ENCODE data around the gene RPS6KA2.
A peak's percentile ranks its signal among the peaks of the same experiment; 100 is the strongest.
"Not testable (repeated sequence)": the region's sequence is repeated elsewhere in the genome, so short reads cannot be mapped to it uniquely, and the experiment has no call there.

Gene RPS6KA2

DNA sequence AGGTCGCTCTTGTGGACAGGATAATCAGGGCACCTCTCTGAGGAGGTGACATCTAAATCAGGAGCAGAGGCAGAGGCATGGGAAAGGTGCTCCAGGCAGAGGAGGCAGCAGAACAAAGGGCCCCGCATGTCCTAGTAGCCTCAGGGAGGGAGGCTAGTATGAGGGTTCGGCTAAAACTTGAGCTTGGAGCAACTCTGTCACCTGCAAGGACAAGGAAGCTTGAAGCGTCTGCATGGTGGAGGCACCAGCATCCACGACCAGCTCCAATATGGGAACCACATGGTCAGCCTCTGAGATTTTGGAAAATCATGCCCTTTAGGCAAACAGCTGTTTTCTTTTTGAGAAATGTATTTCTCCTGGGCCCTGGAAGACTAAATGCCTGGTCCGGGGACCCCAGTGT lies 231.3 kb downstream of the RPS6KA2 start:
- no peak for DNase-seq (ENCODE audit: low read depth)

DNA sequence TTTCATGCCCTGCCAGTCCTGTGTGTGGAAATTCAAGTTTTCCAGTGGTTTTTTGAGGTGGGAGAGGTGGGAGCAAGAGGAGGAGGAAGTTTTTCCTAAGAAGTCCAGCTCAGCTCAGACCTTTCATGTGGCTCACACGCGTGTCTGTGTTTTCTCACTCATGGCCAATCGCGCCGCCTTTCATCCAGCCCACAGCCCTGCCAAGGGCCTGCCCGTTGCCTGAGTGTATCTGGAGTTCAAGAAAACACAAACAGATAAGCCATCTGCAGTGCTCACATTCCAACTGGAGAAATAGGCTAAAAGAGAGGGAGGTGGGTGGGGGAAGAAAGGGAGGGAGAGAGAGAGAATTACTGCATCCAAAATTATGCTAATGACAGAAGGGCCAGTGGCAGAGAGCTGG lies 231.7 kb downstream of the RPS6KA2 start:
- DNase-seq (ENCODE audit: low read depth): no peak

DNA sequence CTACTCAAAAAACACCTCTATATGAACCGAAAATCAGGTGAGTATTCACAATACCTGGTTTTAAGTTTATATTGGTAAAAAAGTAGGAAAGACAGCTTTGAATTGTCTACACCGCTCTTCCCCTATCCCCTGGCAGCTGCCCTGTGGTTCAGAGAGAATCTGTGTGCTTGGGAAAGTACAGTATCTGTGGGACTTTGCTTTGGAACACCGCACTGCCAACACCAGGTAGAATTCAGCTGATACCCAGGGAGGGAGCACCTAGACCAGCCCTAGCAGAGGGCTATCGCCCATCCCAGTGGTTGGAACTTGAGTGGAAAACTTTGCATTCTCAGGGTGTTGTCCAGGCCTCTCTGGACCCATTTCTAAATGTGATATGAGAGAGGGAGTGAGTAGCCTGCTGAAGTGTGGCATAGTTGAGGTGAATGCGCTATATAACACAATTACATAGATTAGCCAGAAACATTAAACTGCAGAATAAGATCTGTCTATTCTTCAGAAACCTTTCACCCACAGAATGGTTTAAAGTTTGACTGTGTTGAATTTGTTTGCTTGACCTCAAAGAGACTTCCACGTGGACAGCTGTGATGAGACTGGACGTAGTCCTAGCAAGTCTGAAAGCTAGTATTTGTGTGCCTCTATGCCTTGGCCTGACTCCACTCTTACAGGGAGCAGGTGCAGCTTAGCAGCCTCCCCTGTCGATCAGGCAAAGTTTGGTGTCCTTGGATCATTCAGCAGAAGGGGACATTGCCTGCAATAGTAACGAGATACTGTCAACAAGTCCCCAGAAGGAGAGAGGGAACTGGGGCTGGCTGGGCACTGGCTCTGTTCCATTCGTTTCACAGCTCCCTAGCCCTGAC lies 232.8 kb downstream of the RPS6KA2 start:
- DNase-seq (ENCODE audit: low read depth): no peak

DNA sequence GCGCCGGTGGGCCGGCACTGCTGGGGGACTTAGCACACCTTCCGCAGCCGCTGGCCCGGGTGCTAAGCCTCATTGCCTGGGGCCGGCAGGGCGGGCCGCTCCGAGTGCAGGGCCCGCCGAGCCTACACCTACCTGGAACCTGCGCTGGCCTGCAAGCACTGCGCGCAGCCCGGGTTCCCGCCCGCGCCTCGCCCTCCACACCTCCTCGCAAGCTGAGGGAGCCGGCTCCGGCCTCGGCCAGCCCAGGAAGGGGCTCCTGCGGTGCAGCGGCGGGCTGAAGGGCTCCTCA lies 233.6 kb downstream of the RPS6KA2 start:
- no peak for DNase-seq (ENCODE audit: low read depth)

DNA sequence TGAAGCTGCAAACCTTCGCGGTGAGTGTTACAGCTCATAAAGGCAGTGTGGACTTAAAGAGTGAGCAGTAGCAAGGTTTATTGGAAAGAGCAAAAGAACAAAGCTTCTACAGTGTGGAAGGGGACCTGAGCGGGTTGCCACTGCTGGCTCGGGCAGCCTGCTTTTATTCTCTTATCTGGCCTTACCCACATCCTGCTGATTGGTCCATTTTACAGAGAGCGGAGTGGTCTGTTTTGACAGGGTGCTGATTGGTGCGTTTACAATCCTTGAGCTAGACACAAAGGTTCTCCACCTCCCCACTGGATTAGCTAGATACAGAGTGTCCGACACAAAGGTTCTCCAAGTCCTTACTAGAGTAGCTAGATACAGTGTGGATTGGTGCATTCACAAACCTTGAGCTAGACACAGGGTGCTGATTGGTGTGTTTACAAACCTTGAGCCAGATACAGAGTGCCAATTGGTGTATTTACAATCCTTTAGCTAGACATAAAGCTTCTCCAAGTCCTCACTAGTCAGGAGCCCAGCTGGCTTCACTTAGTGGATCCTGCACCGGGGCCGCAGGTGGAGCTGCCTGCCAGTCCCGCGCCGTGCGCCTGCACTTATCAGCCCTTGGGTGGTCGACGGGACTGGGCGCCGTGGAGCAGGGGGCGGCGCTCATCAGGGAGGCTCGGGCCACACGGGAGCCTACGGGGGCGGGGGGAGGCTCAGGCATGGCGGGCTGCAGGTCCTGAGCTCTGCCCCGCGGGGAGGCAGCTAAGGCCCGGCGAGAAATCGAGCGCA lies 234.1 kb downstream of the RPS6KA2 start:
- DNase-seq (ENCODE audit: low read depth): not testable (repeated sequence)

DNA sequence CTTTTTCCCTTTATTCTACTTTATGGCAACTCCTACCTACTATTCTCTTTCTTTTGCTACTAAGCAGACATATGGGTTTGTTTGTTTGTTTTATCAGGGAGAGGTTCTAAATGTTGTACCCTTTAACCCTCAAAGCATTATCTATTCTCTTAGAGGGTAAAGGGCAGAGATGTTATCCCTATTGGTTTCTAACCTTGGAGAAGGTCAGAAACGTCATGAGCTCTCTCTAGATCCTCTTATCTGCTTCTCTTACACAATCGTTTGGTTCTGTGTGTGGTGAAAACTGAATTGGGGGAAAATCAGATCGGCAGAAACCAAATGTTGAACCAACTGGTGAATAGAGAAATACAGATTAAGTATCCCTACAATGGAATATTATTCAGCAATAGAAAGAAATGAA lies 237.9 kb downstream of the RPS6KA2 start:
- no peak for DNase-seq (ENCODE audit: low read depth)

DNA sequence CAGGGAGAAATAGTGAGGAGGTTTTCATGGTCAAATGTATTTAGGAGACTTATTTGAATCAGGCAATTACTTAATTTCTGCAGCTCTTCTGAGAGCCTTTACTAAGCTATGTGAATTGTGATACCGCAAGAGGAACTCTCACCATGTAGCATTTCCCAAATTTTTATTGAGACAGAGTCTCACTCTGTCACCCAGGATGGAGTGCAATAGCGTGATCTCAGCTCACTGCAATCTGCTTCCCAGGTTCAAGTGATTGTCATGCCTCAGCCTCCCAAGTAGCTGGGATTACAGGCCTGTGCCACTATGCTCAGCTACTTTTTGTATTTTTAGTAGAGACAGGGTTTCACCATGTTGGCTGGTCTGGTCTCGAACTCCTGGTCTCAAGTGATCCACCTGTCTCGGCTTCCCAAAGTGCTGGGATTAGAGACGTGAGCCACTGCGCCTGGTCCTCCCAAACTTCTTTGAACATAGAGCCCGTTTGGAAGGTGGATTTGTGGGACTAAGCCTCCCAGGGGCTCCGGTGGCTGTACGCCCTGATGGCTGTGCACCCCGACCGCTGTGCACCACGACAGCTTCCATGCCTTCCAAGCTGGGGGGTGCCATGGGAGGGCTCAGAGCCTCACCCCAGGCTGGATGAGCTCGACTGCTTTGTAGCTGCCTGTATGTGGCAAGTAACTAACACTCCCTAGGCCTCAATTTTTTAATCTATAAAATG lies 238.6 kb downstream of the RPS6KA2 start:
- no peak for DNase-seq (ENCODE audit: low read depth)

- no peak for DNase-seq (ENCODE audit: low read depth)
Measured at GRCh38 chr6:166387642-166388289, 239.3 kb downstream of the RPS6KA2 start.

DNA sequence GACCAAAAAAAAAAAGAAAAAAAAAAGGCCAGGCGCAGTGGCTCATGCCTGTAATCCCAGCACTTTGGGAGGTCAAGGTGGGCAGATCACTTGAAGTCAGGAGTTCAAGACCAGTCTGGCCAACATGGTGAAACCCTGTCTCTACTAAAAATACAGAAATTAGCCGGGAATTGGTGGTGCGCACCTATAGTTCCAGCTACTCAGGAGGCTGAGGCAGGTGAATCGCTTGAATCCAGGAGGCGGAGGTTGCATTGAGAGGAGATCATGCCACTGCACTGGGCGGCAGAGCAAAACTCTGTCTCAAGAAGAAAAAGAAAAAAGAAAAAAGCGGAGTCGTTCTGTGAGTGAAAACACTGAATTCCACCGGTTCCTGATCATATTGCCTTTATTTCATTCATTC lies 240.0 kb downstream of the RPS6KA2 start:
- not testable (repeated sequence) for DNase-seq (ENCODE audit: low read depth)

- no peak for DNase-seq (ENCODE audit: low read depth)
Measured at GRCh38 chr6:166386111-166386510, 240.9 kb downstream of the RPS6KA2 start.

DNA sequence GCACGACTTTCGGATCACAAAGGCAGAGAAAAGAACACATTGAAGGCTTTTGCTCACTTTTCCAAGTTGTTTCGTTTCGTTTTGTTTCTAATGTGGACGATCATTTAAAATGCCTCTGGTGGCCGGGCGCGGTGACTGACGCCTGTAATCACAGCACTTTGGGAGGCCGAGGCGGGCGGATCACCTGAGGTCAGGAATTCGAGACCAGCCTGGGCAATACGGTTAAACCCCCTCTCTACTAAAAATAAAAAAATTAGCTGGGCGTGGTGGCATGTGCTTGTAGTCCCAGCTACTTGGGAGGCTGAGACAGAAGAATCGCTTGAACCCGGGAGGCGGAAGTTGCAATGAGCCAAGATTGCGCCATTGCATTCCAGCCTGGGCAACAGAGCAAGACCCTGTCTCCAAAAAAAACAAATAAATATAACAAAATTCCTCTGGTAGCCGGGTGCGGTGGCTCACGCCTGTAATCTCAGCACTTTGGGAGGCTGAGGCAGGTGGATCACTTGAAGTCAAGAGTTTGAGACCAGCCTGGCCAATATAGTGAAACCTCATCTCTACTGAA lies 243.2 kb downstream of the RPS6KA2 start:
- DNase-seq (ENCODE audit: low read depth): not testable (repeated sequence)

DNA sequence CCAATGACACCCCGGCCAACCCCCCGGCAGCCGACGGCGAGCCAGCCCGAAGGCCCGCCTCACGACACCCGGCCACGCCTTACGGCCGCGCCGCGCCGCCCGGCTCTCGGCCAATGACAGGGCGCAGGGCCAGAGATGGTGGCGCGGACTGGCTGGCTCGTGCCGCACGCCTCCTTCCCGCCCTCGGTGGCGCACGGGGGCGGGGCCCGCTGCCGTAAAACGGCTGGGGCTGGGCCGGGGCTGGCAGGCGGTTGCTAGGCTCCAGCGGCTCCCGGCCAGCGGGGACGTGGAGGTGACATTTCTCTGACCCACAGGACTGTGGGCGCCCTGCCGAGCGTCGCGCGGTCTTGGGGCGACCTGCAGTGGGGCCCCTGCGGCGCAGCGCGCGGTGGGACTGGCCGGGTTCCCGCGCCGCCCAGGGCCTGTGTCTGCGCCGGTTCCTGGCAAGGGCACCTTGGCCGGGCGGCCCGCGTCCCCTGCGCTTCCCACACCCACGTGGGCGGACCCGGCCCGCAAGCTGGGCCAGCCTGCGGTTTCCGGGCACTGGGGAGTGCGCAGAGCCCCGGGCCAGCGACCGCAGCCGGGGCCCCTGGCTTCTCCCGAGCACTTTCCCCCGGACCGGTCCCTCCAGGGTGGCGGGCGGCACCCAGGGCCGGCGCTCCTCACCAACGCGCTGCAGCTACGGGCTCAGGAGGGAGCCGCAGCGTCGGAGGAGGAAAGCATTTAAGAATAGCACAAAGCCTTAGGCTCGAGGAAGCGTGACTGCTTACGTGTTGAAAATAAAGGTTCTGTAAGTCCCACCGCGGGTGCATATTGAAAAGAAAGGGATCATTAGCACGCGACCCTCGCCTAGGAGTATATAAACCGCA lies 243.9 kb downstream of the RPS6KA2 start, which contains the start of gene MPC1:
Gene MPC1, minus strand, starts transcription at position 8 of the 869 bp plus-strand sequence. CDS start 64 bp downstream, outside the sequence.
- DNase-seq (ENCODE audit: low read depth): peak; percentile 83

DNA sequence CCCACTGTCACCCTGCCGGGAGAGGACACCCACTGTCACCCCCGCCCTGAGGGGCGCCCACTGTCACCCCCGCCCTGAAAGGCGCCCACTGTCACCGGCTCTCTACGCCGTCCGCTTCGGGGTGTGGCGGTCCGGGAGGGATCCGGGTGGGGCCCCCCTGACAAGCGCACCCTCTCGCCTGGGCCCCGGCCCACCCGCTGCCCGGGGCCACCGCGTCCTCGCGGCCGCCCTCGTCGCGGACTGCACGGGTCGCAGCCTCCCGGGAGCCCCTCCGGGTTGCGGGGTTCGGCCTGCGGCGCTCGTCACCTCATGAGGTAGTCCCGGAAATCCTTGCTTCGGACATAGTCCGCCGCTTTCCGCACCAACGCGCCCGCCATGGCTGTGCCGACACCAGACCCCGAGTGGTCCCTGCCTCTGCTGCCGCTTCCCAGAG lies 244.5 kb downstream of the RPS6KA2 start:
- no peak for DNase-seq (ENCODE audit: low read depth)

- peak; percentile 31 for DNase-seq (ENCODE audit: low read depth)
Measured at GRCh38 chr6:166381733-166382499, 245.1 kb downstream of the RPS6KA2 start.

DNA sequence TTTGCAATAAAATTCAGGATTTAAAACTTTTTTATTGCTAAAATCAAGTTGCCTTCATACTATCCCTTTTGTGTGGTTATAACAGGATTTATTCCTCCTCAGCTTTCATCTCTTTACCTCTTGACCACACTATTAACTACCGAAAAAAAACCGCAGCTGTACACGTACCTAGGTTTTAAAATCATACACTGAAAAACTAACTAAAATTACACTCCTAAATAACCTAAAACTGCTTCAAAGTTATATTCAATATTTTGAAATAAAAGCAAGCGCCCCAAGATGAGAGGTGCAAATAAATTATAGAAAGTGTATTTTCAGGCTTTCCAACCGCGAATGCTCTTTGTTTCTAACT lies 245.7 kb downstream of the RPS6KA2 start:
- no peak for DNase-seq (ENCODE audit: low read depth)

- no peak for DNase-seq (ENCODE audit: low read depth)
Measured at GRCh38 chr6:166379800-166380199, 247.3 kb downstream of the RPS6KA2 start.

DNA sequence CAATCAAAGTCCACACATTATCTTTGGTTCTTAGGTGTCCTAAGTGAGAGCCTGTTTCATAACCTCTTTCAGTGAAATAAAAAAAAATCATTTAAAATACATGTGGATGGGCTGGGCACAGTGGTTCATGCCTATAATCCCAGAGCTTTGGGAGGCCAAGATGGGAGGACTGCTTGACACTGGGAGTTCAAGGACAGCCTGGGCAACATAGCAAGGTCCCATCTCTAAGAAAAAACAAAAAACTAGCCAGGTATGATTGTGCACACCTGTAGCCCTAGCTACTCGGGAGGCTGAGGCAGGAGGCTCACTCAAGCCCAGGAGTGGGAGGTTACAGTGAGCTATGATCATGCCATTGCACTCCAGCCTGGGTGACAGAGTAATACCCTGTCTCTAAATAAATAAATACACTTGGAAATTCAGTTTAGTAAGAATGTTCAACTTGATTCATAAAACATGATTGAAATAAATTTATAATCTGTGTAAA lies 247.9 kb downstream of the RPS6KA2 start:
- no peak for DNase-seq (ENCODE audit: low read depth)

GRCh38 chr6:166377721-166378120 lies 249.3 kb downstream of the RPS6KA2 start:
- DNase-seq (ENCODE audit: low read depth): no peak

GRCh38 chr6:166375013-166375412 lies 252.0 kb downstream of the RPS6KA2 start:
- no peak for DNase-seq (ENCODE audit: low read depth)

DNA sequence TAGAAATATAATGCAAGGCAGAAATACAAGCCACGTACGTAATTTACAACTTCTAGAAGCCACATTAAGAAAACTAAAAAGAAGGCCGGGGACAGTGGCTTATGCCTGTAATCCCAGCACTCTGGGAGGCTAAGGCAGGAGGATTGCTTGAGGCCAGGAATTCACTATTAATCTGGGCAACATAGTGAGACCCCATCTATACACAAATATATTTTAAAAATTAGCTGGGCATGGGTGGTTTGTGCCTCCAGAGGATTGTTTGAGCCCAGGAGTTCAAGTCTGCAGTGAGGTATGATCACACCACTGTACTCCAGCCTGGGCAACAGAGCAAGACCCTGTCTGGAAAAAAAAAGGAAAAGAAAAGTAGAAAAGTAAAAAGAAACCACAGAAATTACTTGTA lies 256.6 kb downstream of the RPS6KA2 start:
- DNase-seq (ENCODE audit: low read depth): no peak

Measured in stimulated activated CD8-positive, alpha-beta memory T cell treated with anti-CD3 and anti-CD28 coated beads, Interleukin-12 subunit alpha, Interleukin-12 subunit beta, amount 100 ng/mL, for 1 hour (primary cell).